HG03457 (cell line): ENCODE data around the gene ZNF709.
"Not testable (repeated sequence)": the region's sequence is repeated elsewhere in the genome, so short reads cannot be mapped to it uniquely, and the experiment has no call there.

Experiments
- ATAC-seq: cut with Tn5 transposase; IDR thresholded peaks from one replicate; pipeline ENCODE4 v1.9.1; 2021; ENCODE audit warnings: moderate number of reproducible peaks; ENCODE audit not compliant: unreplicated experiment

ZNF709 gene

DNA sequence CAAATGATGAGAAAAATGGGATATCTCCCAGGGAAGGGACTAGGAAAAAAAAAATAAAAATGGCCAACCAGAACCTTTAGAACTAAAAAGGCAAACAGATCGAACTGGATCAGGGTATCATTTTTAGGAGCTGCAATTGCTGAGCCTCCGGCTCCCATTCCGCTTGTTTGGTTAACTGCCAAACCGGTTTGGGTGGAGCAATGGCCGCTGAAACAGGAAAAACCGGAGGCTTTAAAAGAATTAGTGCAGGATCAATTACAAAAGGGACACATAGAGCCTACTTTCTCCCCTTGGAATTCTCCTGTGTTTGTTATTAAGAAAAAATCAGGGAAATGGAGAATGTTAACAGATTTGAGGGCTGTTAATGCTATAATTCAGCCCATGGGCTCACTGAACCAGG lies 31.1 kb downstream of the ZNF709 start:
- no peak for ATAC-seq

DNA sequence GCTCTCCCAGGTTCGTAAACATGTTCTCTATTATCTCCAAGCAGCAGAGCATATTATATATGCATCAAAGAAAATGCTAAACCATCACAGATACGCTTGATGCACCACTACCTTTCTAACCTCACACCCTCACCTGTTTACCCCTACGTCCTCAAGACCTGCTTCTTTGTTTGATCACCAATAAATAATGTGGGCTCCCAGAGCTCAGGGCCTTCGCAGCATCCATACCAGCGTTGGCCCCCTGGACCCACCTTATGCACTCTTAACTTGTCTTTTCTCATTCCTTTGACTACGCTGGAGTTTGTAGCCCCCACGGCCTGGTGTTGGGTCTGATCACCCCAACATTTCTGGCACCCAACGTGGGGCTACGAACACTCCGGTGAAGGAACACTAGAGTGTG lies 33.8 kb downstream of the ZNF709 start:
- no peak for ATAC-seq

- ATAC-seq: no peak
Observed at GRCh38 chr19:12448808-12449207, 35.8 kb downstream of the ZNF709 start.

DNA sequence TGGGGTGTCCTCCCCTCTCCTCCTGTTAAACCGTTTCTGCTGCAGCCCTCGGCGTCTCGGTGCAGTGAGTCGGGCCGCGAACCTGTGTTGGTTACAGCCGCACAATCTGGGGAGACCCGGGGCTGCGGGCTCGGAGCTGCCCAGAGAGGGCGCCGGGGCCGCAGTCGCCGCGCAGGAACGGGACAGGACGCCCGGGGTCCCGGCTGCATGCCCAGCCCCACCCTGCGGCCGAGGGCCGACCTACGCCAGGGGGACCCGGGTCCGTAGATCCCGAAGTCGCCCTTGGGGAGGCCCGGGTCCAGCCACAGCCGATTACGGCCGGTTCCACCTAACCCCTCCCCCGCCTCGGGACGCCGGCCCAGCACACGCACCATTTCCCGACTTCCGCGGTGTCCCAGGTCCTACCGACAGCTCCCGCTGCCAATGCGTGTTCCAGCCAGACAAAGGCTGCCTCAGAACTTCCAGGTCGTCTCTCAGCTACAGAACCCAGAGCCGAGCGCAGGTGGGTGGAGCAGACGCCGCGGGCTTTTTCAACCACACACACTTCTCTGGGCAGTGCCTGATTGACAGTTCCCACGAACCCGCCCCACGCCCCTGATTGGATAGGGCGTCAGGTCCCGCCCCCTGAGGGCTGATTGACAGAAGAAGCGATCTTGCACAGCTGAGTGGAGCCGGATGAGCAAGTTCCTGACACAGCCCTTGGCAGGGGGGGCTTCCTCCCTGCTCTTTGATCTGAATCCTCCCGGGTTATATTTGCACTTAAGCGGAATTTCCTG lies 43.9 kb downstream of the ZNF709 start, which contains the start of gene ZNF443:
Gene ZNF443, minus strand, starts transcription at position 481 of the 776 bp plus-strand sequence. Its CDS starts 107 bp downstream, at position 374.
- ATAC-seq: peak; percentile 79

DNA sequence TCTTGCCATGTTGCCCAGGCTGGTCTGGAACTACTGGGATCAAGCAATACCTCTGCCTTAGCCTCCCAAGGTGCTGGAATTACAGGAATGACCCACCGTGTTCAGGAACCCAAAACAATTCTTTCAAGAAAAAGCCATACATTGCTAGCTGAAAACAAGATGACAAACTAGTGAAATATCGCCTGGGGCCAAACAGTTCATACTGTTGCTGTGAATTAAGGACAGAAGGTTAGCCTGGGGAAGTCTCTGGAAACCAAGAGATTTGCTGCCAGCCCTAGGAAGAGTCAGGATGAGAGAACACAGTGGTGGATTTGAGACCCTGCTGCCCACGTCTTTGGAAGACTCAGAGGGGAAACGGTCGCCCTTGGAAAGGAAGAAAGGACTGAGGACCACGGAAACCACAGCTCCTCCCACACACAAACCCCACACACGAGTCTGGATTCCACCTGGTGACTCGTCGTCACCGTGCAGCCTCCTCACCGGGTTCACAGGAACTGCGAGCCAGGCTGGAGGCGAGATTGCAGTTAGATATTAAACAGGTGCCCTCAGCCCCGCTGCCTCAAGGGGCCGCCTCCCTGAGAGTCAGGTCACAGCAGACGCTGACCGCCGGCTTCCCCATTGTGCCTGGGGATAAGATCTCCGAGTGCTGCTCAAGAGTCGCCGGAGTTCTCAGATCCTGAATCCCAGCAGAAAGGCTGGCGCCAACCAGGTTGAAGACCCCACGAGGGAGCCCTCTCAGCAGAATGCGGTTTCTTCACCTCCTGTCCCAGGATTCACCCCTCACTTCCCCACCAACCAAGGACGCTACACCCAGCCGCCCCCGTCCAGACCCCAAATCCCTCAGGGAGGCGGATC lies 44.7 kb downstream of the ZNF709 start:
- peak; percentile 17 for ATAC-seq

DNA sequence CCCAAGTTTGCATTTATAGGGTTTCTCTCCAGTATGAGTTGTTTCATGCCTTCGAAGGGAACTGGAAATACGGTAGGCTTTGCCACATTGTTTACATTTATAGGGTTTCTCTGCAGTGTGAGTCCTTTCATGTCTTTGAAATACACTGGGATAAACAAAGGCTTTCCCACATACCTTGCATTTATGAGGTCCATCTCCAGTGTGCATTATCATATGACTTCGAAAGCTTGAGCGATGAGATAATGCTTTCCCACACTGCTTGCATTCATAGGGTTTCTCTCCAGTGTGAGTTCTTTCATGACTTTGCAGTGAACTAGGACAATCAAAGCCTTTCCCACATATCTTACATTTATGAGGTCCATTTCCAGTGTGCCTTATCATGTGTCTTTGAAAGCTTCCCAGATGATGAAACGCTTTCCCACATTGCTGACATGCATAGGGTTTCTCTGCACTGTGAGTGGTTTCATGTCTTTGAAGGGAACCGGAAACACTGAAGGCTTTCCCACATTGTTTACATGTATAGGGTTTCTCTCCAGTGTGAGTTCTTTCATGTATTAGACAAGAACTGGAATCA lies 53.8 kb downstream of the ZNF709 start:
- not testable (repeated sequence) for ATAC-seq

DNA sequence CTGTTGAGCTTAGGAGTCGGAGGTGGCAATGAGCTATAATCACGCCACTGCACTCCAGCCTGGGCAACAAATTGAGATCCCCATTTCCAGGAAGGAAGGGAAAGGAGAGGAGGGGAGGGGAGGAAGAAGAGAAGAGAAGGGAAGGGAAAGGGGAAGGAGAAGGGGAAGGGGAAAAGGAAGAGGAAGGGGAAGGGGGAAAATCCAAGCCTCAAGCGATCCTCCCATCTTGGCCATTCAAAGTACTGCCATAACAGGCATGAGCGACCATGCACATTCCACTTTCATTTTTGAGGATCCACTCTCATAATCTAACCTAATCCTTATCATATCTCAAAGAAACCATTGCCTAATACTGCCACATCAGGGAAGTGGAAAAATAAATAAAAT lies 58.7 kb downstream of the ZNF709 start:
- no peak for ATAC-seq

DNA sequence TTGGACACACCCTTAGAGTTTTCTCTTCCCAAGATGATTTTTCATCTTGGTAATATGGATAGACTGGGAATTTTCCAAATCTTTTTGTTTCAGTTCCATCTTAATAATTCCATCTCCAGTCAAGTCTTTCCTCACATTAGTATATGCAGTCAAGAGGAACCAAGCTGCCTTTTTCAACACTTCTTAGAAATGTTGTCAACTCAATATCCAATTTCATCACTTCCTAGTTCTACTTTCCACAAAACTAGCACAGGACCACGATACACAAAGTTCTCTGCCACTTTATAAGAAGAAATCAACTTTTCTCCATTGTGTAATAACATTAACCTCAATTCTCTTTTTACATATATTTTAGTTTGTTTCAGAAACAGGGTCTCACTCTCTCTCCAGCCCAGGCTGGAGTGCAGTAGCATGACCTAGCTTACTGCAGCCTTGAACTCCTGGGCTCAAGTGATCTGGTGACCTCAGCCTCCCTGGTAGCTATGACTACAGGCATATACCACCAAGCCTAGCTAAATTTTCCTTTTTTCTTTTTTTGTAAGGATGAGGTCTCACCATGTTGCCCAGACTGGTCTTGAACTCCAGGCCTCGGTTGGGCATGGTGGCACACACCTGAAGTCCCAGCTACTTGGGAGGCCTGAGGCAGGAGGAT lies 59.3 kb downstream of the ZNF709 start:
- ATAC-seq: no peak

- not testable (repeated sequence) for ATAC-seq
Observed at GRCh38 chr19:12417273-12417672, 67.3 kb downstream of the ZNF709 start.

DNA sequence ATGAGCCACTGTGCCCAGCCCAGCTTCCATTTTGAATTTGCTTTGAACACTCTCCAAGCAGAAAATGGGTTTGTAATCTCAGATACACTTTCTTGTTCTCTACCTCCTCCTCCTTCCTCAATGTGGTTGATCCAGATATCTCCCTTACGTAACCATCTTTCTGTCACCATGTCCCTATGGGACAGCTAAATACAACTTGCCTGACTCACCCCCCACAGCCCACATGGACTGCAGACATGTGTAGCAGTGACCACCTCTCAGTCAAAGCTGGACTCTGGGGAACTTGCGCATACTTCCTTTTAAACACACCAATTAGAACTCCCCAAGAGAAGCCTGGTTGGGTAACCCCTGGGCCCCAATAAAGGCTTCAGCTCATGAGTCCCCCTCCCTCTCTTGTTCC lies 72.7 kb downstream of the ZNF709 start:
- no peak for ATAC-seq
